GM12892 (cell line): Measurements from ENCODE around the gene PDE4A.

ENCODE experiments used
- POLR2A ChIP-seq: IDR thresholded peaks from 2 replicates; pipeline ENCODE4 v1.6.1; 2011; ENCODE audit warnings: low read depth, low read length, control low read depth
- POLR2AphosphoS5 ChIP-seq: IDR thresholded peaks from 2 replicates; pipeline ENCODE4 v1.6.1; 2011; ENCODE audit warnings: low read depth, low read length, control low read depth
- TAF1 ChIP-seq: IDR thresholded peaks from 2 replicates; pipeline ENCODE4 v1.6.1; 2011; ENCODE audit warnings: low read depth, mild to moderate bottlenecking, control low read depth, low read length, borderline replicate concordance

GRCh38 chr19:10450191-10450852, 30.0 kb downstream of the PDE4A start:
- TF ChIP-seq POLR2AphosphoS5 (no peak), POLR2A (no peak), TAF1 (no peak)
